ENCODE measurements around the gene KDM2A.

The KDM2A gene

DNA sequence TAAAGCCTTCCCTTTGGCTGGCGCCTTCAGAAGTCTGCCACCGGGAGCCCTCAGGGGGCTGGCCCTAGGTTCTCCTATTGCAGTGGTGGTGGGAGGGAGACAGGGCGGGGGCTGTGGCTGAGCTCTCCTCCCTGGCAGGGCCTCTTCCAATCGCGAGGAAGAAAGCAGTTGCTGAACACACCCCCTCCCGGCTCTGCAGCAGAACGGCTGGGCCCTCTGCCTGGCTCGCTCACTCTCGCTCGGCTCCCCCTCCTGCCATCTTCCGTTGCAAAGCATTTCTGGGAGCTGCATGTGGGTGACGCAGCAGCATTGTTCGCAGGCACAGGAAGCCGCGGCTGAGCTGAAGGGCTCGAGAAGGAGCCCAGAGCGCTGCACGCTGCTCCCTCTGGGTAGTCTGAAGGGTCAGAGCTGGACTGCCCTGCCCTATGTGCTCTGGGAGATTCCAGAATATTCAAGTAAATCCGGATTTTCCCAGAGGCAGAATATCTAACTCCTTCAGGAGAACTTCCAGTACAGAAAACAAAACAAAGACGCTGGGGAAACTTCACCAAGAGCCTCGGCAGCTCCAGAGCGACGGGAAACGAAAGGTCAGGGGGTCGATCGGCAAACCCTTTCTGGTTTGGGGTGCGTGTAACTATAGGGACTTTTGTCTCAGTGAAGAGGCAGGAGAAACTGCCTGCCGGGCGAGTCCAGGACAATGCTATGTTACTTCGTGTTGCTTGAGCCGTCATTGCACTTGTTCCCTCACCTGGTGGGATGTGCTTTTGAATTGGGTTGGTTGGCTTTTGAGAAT lies 120.9 kb downstream of the KDM2A start:
- peak; percentile 77 to 91 (median 88) for DNase-seq

DNA sequence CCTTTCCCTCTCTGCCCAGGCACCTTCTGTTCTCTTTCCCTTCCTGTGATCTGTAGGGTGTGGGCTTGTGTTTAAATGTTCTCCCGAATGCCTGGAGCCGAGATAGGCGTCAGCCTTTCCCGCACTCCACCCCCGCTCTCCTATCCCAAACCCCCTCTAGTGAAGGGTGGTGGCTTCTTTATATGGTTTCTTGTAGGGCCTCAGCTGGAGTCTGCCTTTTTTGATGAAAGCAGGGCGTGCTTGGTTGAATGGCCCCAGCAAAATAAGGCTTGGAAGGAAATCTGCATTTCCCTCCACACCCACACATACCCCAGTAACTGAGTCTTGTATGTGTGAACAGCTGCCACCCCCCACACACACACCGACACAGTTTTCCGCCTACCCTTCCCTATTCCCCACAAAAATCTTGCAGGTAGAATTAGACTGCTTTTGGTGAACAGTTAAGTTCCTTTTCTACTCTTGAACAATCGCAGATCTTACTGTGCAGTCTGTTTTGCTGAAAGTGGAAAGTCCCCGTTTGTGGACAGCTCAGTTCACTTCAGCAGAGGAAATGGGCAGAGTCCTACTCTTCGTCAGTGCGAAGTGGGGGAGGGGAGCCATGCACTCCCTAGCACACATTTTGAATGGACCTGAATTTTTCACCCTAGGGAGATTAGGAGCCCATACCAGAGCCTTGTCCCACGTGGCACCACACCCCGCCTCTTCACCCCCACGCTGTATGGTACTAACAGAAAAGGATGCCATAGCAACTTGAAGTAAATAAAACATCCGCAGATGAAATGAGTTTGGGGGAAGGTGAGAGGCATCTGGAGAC lies 121.7 kb downstream of the KDM2A start:
- DNase-seq = peak in 3 of 4 experiments; percentile 35 to 66 (median 49)

DNA sequence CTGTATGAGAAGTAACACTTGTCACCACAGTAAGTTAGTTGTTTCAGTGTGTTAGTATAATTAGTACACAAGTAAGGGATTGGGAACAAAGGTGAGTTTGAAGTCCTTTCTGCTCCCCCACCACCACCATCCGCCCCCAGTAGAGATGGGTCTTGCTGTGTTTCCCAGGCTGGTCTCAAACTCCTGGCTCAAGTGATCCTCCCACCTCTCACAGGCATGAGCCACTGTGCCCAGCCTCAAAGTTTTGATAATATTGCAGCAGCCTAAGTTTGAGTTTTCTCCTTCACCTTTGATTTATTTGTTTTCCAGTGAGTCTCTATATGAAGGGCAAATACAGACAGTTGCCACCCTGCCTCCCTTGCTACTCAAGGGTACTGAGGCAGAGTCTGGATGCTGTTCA lies 123.5 kb downstream of the KDM2A start:
- DNase-seq = no peak

DNA sequence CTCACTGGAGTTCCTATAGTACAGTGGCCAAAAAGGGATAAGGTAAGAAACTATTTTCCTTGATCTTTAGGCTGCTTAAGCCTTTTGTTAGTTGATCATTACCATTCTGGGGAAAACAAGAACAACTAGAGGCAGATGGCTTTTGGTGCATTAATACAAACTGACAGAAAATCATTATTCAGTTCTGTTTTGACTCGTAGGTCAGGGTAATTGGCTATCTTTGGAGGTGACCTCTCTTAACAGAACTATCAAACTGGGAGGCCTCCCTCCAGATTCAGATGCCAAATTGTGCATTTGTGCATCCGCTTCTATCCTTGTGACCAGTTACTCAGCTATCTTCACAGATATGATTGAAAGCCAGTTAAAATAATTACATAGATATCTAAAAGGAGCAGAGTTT lies 124.0 kb downstream of the KDM2A start:
- no peak for DNase-seq

DNA sequence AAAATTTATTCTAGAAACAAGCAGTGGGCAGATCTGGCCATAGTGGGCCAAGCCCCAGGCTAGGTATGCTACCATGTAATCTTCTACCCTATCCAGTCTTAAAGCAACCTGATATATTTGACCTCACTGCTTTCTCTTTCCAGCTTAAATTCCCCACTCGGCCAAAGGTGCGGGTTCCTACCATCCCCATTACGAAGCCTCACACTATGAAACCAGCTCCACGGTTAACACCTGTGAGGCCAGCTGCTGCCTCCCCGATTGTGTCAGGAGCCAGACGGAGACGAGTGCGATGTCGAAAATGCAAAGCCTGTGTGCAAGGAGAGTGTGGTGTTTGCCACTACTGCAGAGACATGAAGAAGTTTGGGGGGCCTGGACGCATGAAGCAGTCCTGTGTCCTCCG lies 126.0 kb downstream of the KDM2A start:
- no peak for DNase-seq

DNA sequence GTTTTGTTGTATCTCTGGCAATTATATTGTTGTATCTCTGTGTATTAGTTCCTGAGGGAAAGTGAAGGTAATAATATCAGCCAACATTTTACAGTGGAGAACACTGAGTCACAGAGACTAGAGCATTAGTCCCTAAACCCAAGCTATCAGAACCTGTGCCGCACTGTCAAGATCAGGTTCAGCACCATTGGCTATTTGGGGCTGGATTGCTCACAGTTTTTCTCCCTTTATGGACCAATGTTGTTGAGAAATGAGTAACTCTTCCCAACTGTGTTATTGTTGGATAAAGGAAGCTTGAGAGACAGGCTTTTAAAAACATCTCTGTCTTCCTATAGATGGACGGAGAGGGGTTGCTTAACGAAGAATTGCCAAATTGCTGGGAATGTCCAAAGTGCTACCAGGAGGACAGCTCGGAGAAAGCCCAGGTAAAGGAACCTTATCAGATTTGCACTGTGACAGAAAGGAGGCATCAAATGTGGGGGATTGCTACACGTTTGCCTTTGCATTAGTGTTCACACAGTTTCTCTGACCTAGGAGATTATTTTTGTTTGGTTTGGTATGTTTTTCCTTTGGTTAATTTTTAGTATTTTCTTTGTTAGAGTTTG lies 129.0 kb downstream of the KDM2A start:
- DNase-seq = no peak

DNA sequence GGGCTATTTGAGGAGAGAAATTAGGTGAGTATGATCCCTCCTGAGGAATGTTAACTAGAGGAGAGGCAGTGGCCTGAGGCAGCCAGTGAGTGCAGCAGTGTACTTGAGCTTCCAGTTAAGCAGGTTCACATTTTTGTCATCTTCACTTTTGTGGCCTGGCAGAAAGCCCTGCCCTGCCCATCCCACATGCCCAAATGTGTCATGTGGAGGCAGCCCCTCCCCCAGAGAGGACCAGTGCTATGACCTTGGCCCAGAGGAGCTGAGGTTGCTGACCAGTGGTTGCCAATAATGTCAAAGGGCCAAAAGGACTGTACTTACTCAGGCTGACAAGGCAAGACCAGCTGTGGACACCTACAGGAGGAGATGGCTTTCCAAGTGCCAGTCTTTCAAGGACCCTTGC lies 129.6 kb downstream of the KDM2A start:
- DNase-seq = no peak

DNA sequence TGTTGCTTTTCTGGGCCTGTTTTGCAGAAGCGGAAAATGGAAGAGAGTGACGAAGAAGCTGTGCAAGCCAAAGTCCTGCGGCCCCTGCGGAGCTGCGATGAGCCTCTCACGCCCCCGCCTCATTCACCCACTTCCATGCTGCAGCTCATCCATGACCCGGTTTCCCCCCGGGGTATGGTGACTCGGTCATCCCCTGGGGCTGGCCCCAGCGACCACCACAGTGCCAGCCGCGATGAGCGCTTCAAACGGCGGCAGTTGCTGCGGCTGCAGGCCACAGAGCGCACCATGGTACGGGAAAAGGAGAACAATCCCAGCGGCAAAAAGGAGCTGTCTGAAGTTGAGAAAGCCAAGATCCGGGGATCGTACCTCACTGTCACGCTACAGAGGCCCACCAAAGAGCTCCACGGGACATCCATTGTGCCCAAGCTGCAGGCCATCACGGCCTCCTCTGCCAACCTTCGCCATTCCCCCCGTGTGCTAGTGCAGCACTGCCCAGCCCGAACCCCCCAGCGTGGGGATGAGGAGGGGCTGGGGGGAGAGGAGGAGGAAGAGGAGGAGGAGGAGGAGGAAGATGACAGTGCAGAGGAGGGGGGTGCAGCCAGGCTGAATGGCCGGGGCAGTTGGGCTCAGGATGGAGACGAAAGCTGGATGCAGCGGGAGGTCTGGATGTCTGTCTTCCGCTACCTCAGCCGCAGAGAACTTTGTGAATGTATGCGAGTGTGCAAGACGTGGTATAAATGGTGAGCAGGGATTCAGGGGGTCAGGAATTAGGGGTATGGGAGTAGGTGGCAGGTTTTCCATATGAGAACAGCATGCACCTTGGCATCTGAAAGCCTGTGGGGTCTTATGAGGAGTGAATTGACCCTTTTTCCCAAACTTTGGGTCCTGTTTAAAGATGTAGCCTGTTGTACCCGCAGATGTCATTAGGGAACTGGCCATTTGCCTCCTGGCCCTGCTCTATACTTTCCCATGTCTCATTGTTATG lies 131.3 kb downstream of the KDM2A start:
- no peak for DNase-seq

DNA sequence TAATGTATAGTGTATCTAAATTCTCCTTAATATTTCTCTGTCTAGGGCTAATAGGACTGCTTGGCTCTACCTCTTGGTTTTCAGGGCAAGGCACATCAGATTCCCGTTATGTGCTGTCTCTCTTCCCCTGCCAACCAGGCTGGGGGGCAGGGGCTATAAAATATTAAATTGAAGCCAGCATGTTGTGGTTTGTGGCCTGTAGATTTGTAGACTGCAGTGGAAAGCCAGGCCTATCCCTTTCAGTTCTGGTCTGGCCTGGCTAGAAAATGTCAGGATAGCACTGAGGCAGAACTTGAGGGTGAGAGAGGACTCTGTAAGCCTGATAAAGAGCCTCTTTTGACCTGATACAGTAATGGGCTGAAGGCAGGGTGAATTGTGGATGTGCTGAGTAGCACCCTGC lies 132.8 kb downstream of the KDM2A start:
- no peak for DNase-seq

DNA sequence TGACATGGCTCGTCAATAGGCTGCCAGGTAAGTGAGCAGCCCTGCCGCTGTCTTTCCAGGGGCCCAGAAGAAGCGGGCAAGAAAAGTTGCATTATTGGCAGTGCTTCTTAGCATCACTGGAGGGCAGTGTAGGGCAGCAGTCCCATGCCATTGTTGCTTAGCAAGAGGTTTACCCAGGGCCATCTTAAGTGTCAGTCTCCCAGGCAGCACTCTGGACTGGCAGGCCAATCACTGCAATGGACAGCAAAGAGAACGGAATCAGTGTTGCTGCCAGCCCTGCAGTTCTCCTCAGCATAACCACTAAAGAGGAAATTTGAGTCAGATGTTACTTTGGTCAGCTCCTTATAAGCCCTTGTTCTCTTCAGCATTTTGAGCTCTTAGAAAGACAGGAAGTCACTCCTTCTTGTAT lies 133.8 kb downstream of the KDM2A start:
- DNase-seq = peak in 1 of 4 experiments; percentile 20

DNA sequence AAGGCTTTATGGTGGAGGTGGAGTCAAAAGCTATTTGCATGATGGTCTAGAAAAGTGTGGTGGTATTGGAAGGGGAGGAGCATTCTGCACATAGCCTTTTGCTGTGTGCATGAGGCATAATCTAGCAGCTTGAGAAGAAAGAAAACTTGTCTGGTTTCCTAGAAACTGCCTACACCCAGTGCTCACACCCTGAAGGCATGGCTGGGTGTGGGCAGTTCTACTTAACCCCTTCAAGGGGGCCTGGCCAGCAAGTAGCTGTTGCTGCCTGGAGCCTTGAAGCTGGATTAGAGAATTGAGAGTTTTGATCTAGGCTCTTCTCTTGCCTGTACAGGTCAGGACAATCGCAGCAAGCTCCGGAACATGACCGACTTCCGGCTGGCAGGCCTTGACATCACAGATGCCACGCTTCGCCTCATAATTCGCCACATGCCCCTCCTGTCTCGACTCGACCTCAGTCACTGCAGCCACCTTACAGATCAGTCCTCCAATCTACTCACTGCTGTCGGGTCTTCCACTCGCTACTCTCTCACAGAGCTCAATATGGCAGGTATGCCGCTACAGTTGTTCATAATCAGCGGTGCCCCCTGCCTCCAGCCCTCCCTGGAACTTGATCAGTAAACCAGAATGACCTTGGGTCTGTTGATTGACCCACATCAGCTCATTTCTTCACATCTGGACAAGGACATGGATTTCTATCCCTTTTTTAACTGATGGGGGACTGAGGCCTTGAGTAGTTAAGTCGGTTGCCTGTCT lies 135.0 kb downstream of the KDM2A start:
- no peak for DNase-seq

DNA sequence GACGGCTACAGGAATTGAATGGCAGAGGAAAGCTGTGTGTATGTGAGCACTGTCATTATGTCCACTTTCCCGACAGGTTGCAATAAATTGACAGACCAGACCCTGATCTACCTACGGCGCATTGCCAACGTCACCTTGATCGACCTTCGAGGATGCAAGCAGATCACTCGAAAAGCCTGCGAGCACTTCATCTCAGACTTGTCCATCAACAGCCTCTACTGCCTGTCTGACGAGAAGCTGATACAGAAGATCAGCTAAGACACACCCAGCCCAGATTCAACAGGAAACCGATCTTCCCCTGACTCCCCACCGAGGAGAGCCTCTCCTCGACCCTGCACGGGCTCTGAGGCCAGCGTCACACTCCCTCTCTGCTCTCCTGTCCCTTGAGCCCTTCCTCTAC lies 135.7 kb downstream of the KDM2A start:
- no peak for DNase-seq

DNA sequence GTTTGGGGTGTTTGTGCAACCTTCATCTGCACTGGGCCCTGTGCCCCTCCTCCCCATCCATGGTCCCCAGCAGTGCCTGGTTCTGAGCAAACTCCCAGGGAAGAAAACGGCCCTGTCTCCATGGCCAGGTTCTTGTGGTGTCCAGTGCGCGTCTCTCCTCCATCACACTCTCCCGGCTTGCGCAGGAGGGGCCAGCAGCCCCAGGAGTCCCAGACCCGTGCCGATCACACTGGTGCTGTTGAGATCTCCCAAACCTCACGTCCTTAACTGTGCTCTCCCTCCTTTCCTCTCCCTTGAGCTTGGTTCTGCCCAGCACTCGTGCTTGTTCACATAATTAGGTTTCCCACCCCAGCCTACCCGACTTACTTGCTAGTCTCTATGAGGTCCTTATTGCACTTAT lies 136.3 kb downstream of the KDM2A start:
- DNase-seq = no peak

DNA sequence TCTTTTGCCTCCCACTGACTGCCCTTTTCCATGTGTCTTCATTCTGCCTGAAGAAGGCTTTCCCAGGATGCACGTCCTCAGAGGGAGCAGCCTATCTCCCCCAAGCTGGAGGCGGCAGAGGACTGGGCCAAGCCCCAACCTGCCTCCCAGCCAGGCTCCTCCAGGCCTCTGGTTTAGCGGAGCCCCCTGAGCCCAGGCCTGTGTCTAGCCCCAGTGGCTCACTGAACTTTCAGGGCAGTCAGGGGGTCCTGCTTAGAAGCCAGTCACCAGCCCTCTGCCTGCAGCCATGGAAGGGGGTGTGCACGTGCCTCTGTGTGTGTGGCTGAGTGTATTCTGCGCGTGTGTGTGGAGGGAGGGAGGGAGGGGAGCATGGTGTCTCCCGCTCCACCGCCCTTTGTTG lies 136.8 kb downstream of the KDM2A start:
- no peak for DNase-seq

DNA sequence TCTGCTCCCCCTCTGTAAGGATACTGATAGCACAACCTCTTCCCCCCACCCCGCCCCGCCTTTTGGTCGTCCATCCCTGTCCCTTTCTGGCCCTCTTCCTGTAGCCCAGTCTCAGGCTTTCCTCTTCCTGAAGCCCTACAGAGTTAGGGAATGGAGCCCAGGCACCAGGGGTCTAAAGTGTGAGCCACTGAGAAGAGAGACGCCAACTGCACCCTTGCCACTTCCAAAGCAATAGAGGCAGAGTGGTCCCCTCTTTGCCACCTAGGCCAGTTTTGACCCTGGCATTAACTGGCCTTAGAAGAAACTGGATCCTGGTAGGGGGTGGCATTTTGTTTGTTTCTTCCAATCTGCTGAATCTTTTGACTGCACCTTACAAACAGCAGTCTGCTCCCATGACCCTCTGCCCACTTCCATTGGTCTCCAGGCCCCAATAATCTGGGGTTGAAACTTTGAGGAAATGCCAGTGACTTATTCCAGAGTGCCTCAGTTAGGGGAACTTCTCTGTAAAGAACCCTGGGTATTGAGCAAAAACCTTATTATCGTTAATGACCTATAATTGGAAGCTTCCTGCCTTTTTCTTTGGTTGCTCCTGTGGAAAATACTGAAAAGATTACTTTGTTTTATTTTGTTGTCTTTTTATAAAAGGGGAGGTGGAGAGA lies 137.5 kb downstream of the KDM2A start:
- no peak for DNase-seq

DNA sequence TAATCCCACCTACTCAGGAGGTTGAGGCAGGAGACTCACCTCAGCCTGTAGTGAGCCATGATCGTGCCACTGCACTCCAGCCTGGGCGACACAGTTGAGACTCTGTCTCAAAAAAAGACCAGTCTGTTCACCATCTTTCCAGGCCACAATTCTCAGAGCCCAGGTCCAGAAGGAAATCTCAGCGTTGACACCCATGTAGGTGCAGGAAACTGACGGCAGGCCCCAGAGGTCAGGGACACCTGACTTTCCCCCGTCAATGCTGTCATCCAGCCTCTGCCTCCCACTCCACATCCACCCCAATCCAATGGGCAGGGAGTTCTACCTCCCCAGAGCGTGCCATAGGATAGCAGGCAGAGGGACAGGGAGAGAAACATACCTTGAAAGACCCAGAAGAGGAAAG lies 141.3 kb downstream of the KDM2A start:
- no peak for DNase-seq

DNA sequence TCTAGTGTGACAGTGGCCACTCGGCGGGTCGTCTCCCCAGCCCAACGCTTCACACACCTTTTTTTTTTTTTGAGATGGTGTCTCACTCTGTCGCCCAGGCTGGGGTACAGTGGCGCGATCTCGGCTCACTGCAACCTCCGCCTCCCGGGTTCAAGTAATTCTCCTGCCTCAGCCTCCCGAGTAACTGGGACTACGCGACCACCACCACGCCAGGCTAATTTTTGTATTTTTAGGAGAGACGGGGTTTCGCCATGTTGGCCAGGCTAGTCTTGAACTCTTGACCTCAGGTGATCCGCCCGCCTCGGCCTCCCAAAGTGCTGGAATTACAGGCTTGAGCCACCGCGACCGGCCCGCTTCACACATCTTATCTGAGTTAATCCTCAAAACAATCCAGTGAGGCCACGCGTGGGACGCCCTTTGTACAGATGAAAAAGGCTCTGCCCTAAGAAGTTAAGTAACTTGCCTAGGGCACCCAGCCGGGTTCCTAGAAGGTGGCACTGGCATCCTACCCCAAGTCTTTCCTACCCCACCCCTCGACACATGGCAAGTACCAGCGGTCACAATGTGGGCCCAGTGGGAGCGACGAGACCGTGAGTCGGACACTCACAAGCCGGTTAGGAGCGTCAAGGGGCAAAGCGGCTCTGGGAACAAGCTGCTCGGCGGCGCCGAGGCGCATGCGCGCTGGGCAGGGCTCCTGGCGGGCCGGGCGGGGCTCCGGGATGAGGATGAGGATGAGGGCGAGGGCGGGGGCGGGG lies 142.0 kb downstream of the KDM2A start:
- DNase-seq = peak in 1 of 4 experiments; percentile 16

DNA sequence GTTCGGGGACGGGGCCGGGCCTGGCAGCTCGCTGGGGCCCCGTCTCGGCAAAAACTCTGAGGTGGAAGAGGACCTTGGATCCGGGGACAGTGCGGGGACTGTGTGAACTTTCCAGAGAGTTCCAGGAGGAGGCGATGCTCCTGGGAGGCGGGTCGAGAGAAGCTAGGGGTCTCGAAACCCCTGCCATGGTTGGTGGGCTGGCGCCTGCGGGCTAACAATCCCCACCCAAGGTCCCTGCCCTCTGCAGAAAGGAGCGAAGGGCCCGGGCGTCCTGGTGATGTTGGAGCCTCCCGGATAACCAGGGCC lies 142.5 kb downstream of the KDM2A start:
- DNase-seq = no peak

DNA sequence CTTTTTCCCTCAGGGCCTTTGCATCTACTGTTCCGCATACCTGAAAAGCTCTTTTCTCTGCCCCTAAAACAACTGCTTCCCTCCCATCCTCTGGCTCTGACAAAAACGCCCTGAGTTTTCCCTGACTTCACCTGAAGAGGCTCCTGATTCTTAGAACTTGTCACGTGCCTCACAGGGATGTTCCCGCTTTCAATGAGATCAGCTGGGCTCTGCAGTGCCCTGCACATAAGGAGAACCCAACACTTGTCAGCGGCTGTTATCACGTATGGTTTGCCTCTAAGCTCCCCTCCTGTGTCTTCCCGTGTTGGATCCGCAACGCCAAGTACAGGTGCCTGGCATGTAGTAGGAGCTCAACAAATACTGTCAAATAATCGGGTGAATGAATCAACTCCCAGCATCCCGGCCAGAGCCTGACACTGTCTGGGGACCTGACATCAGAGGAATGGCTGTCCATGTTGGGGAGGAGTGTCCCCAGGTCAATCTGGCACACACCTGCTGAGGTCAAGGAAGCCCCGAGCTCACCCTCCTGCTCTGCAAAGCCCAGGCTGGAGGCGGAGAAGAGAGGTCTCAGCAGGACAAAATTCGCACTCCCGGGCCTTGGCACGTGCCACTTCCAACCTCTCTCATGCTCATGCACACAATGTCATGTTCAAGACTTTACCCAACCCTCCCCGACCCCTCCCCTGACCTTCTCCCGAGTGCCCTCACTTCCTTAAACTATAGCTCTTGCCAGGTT lies 143.1 kb downstream of the KDM2A start:
- DNase-seq = no peak
